Activated CD4-positive, alpha-beta T cell treated with anti-CD3 and anti-CD28 coated beads, Interleukin-2, amount 50 U/mL, for 4 hours (primary cell): ENCODE measurements around the gene HSD17B7.

ENCODE experiments used
- DNase-seq, 2 experiments: peaks; one replicate each; pipeline ENCODE4 v3.0.0-alpha.2; 2020

HSD17B7 gene

GRCh38 chr1:162861101-162861500, 70.6 kb downstream of the HSD17B7 start, which contains the start of gene CCDC190:
Gene CCDC190, minus strand, starts transcription at chr1:162861175. Its CDS starts 1,529 bp downstream, at chr1:162859646.
- no peak for DNase-seq

GRCh38 chr1:162861625-162862024, 71.1 kb downstream of the HSD17B7 start:
- DNase-seq = no peak
